Body of pancreas (tissue), 4 donors: Measurements from ENCODE around the gene KRTAP2-3.
"Not testable (repeated sequence)": the region's sequence is repeated elsewhere in the genome, so short reads cannot be mapped to it uniquely, and the experiment has no call there.

Experiments
- CTCF ChIP-seq, 7 experiments: fragments of 450-650 bp in 4 of 7; fragments of 200-600 bp in 3 of 7; sonication (generic) in 3 of 7; IDR thresholded peaks; one replicate each; pipeline ENCODE4 v1.5.1; 2016 to 2019; ENCODE audit warnings: antibody characterized with exemption in 7 of 7
- POLR2A ChIP-seq, 3 donors: fragments of 450-650 bp; IDR thresholded peaks; one replicate each; pipeline ENCODE4 v1.6.1; 2016; ENCODE audit warnings: antibody characterized with exemption in 3 of 3, mild to moderate bottlenecking in 2 of 3

- not testable (repeated sequence) for TF ChIP-seq CTCF, POLR2A (IDR thresholded peaks at IDR 0.05)
These were observed 5.4 kb downstream of the KRTAP2-3 start for GRCh38 chr17:41054556-41054955.
